NCI-H1436 (cell line): ENCODE data around the gene NR2F2.
"Not testable (repeated sequence)": the region's sequence is repeated elsewhere in the genome, so short reads cannot be mapped to it uniquely, and the experiment has no call there.

ENCODE experiments used
- DNase-seq: peaks from one replicate; lab custom pipeline; 2025; lab: John Stamatoyannopoulos, UW

The NR2F2 gene

DNA sequence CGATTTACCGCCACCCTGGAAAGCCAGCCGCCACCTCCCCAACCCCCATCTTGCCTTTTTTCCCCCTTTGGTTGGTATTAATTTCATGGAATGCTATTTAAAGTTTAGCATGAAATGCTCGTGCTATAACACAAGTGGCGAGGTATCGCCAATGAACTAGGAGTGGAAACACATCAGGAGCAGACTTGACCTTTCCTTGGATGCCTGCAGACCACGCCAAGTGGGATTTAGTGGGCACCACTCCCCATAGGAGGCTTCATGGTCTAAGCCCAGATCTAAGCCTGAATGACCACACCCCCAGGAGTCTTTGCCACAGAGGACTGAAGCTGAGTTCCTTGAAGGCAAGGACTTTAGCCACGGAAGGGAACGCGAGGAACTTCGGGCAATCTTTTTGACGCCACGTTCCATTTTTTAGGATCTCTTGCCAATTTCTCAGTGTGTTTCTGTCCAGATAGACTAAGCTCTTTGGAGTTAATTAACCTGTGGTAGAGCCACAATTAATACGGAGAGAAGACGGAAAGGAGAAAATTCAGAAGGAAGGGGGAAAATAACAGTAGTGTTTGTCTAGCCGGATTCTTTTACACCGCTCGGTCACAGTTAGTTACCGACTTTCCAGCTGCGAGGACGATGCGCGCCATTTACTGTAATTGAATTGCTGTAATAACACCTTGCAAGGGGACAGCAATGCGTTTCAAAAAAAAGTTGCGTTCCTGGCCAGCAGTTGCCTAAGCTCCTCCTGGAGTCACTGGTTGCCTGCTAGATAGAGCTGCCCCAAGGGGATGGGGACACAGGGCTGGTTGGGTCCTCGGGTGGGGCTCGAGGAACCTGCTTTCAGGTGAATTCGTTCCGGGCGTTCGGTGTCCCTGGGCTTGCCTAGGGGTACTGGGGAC, 37.1 kb downstream of the NR2F2 start:
- DNase-seq: no peak

DNA sequence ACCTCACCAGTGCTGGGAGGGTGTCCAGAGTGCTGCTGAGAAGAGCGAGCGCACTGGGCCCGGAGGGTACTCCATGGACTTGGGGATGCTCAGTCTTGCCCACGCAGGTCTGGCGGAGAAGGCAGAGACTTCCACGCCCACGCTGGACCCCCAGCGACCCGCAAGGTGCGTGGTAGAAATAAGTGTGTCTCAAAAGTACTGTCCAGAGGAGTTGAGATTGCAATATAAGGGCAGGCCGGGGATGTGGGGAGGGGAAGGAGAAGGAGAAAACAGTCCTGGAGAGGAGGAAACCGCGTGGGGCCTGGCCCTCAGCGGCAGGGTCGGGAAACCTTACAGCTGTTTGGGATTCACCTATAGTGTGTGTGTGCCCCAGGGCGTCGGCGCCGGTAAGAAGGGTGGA, 38.9 kb downstream of the NR2F2 start:
- no peak for DNase-seq

DNA sequence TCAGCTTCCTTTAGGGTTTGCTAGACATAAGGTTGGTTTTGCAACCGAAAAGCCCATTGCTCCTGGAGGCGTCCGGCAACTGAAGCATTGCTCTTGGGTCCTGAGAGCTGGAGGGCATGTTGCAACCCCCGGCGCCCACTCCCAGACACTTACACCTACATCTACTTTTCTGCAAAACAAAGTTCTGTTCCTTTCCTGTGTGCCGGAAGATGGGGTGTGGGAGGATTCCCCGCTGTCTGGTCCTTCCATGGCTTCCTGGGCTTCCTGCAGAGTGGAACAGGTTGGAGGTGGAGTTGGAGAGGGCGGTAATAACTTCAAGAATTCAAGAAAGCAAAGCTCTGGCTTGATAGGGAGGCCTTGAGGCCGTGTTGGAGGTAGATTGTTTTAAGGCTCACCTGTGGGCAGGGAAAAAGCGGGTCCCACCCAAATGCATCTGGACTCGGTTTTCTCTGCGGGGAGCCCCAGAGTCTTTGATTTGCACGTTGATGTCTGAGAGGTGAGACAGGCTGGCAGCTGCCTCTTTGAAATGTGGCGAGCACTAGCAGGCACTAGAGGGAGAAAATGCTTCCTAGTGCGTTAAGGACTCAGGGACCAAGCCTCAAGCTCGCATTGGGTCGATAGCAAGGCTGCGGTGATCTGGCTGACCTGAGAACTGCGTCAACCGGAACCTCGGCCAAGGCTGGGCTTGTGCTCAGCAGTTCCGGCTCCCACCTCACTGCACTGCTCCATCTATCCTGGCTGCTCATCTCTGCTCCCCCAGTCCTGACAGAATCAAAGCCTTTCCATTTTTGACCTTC, 39.5 kb downstream of the NR2F2 start:
- DNase-seq: no peak

DNA sequence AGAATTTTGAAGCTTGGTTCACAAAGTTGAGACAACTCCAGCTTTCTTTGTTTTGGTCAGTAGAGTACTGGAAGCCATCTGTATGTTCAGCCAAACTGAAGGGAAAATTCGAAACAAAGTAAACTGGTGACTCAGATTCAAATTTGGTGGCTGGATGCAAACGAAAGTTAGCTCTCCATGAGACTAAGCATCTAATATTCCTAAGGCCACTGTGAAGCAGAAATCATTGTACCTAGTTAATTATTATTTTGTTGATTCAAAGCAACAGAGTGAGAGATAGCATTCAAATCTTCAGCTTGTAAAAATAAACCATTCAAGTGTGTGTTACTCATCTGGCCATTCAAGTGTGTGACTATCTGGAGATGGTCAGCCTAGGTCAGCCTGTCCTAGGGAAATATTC, 42.1 kb downstream of the NR2F2 start:
- no peak for DNase-seq

DNA sequence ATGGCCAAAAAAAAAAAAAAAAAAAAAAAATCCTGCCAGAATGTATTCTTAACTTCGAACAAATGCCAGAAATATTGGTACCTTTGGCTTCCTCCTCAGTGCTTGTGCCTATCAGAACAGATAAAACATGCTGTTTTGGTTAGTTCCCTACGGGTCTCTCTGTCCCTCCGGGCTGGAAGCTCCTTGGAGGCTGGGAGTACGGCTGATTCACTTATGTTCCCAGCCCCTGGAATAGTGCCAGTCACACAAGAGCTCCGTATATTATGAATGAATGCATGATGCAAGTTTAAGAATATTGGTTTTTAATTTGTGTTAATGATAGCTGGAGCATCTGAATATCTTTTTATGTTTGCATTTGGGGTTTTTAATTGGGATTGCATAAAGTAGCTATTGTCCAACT, 44.0 kb downstream of the NR2F2 start:
- DNase-seq: no peak

DNA sequence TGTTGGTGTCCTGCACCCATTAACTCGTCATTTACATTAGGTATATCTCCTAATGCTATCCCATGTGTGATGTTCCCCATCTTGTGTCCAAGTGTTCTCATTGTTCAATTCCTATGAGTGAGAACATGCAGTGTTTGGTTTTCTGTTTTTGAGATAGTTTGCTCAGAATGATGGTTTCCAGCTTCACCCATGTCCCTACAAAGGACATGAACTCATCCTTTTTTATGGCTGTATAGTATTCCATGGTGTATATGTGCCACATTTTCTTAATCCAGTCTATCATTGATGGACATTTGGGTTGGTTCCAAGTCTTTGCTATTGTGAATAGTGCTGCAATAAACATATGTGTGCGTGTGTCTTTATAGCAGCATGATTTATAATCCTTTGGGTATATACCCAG, 49.1 kb downstream of the NR2F2 start:
- not testable (repeated sequence) for DNase-seq

DNA sequence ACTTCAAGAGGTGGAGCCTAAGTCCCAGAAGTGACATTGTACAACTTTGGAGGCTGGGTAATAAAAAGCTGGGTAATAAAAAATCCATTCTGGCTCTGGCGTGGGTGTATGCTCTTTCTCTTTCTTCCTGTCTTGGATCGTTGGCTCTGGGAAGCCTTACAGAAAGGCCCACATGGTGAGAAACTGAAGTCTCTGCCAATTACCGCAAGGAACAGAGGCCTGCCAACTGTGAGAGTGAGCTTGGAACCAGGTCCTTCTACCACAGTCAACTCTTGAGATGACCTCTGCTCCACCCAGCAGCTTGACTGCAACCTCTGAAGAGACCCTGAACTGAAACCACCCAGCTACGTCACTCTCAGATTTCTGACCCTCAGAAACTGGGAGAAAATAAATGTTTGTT, 51.0 kb downstream of the NR2F2 start:
- DNase-seq: no peak

DNA sequence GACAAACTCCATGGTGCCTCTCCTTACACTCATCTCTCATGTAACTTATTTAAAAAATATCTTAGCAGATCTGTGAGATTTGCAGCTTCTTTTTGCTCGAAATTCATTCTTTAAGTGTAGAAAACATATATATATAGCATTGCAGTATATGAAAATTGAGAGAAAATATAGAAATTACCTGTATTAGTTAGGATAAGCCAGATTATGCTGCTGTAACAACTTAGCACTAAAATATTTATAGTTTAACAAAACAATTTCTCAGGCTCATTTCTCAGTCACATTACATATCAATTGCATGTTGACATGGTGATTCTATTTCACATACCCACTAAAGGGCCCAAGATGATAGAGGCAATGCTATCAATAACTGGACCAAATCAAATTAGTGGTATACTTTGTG, 54.7 kb downstream of the NR2F2 start:
- DNase-seq: no peak

DNA sequence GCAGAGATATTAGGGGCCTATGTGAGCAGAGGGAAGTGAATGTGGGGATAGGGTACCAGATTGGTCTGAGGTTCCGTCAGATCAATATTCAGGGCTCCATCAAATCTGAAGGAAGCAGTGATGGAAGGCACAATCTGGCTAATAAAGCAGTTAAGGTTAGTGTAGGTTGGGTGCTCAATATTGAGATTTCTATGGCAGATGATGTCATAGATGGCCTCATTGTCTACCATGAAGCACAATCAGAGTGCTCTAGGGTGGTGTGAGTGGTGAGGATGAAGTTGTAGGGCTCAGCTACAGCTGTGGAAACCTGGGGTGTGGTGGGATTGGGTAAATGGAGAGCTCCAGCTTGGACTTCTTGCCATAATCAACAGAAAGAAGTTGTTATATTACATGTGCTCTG, 58.2 kb downstream of the NR2F2 start:
- no peak for DNase-seq
